HepG2 (cell line): ENCODE data around the gene RASIP1. TPM values are rescaled to one million over a fixed set of nuclear protein-coding genes. Genes with fewer than 3 reads are reported as not detected.

Experiments
- CBX1 ChIP-seq: IDR thresholded peaks from one replicate; pipeline ENCODE4 v1.6.1; 2016; ENCODE audit warnings: antibody characterized with exemption, low read depth
- CEBPZ ChIP-seq: IDR thresholded peaks from 2 replicates; pipeline ENCODE4 v1.6.1; 2012; ENCODE audit warnings: low read length, improper control_type of control experiment
- CREB1 ChIP-seq, 2 experiments: fragments of 450-650 bp in 1 of 2; IDR thresholded peaks; 2 replicates each; pipeline ENCODE4 v1.6.1; 2016 to 2017; ENCODE audit warnings: control low read depth in 1 of 2, mild to moderate bottlenecking in 1 of 2, missing compliant biosample characterization in 1 of 2, missing genetic modification characterization in 1 of 2
- ELF3 ChIP-seq: IDR thresholded peaks from 2 replicates; pipeline ENCODE4 v1.6.1; 2016; ENCODE audit warnings: missing genetic modification reagents, missing compliant biosample characterization
- FLYWCH1 ChIP-seq: sonication (generic); formaldehyde crosslinking; IDR thresholded peaks from 2 replicates; pipeline ENCODE4 v1.8.1; 2023; ENCODE audit warnings: mild to moderate bottlenecking, missing genetic modification reagents
- FOSL2 ChIP-seq: sonication (generic); formaldehyde crosslinking; IDR thresholded peaks from 2 replicates; pipeline ENCODE4 v1.4.0; 2020; ENCODE audit warnings: missing genetic modification reagents
- FOXP1 ChIP-seq, 2 experiments: fragments of 450-650 bp in 1 of 2; IDR thresholded peaks; 2 replicates each; pipeline ENCODE4 v1.6.1; 2017 to 2018; ENCODE audit warnings: antibody characterized with exemption in 1 of 2
- HNF4A ChIP-seq: sonication (generic); formaldehyde crosslinking; IDR thresholded peaks from 2 replicates; pipeline ENCODE4 v1.4.0; 2020; ENCODE audit warnings: missing genetic modification reagents
- MEF2D ChIP-seq: sonication (generic); formaldehyde crosslinking; IDR thresholded peaks from 2 replicates; pipeline ENCODE4 v1.5.1; 2020; ENCODE audit warnings: mild to moderate bottlenecking, missing genetic modification reagents
- MYNN ChIP-seq: sonication (generic); formaldehyde crosslinking; IDR thresholded peaks from 2 replicates; pipeline ENCODE4 v1.4.0; 2020; ENCODE audit warnings: mild to moderate bottlenecking, low read depth, missing genetic modification reagents
- NR2F2 ChIP-seq: IDR thresholded peaks from 2 replicates; pipeline ENCODE4 v1.6.1; 2012; ENCODE audit warnings: low read depth, inconsistent platforms, borderline replicate concordance
- SOX5 ChIP-seq: IDR thresholded peaks from 2 replicates; pipeline ENCODE4 v1.6.1; 2016; ENCODE audit warnings: borderline replicate concordance
- ZBTB25 ChIP-seq: IDR thresholded peaks from 2 replicates; pipeline ENCODE4 v1.6.1; 2018; ENCODE audit warnings: missing genetic modification reagents
- ZFX ChIP-seq: sonication (generic); formaldehyde crosslinking; IDR thresholded peaks from 2 replicates; pipeline ENCODE4 v1.4.0; 2020; ENCODE audit warnings: mild to moderate bottlenecking, low read depth, missing genetic modification reagents, moderate library complexity
- ZNF276 ChIP-seq: sonication (generic); formaldehyde crosslinking; IDR thresholded peaks from 2 replicates; pipeline ENCODE4 v1.4.0; 2020; ENCODE audit warnings: mild to moderate bottlenecking, low read depth, missing genetic modification reagents
- ZNF3 ChIP-seq: IDR thresholded peaks from 2 replicates; pipeline ENCODE4 v1.7.0; 2017; ENCODE audit warnings: inconsistent platforms
- ZNF367 ChIP-seq: sonication (generic); formaldehyde crosslinking; IDR thresholded peaks from 2 replicates; pipeline ENCODE4 v1.4.0; 2020; ENCODE audit warnings: missing genetic modification reagents, borderline replicate concordance
- polyA plus RNA-seq, 8 experiments: library from polyadenylated mRNA; depleted of rRNA in 3 of 8; stranded (reverse) in 7 of 8; unstranded in 1 of 8; fragments of >200 nt; fragmentation: Illumina TruSeq in 4 of 8; extraction: Trizol in 4 of 8; gene quantifications; 2 replicates each; pipeline versions ENCODE4 v1.2.1 to v1.2.3, GENCODE V29; 2011 to 2016; ENCODE audit warnings: low read depth in 4 of 8, missing spikeins in 1 of 8, mixed read lengths in 1 of 8; ENCODE audit not compliant: insufficient read depth in 1 of 8
- total RNA-seq, 5 experiments: library from RNA; depleted of rRNA; stranded (reverse); fragments of >200 nt; fragmentation: Illumina TruSeq; extraction: Trizol; gene quantifications; 2 replicates each; pipeline ENCODE4 v1.2.3, GENCODE V29; 2016; ENCODE audit warnings: low read depth in 1 of 5
- TF ChIP-seq, protein P1 (sequence below): sonication (generic); formaldehyde crosslinking; IDR thresholded peaks from 2 replicates; pipeline ENCODE4 v1.4.0; 2020; ENCODE audit warnings: missing genetic modification reagents

RASIP1 gene
- total and polyA plus RNA-seq, 2 of the 13 experiments (the other 11 are each of a cell fraction or from before 2014, with no cell fraction given): 0.44 to 0.58 TPM

DNA sequence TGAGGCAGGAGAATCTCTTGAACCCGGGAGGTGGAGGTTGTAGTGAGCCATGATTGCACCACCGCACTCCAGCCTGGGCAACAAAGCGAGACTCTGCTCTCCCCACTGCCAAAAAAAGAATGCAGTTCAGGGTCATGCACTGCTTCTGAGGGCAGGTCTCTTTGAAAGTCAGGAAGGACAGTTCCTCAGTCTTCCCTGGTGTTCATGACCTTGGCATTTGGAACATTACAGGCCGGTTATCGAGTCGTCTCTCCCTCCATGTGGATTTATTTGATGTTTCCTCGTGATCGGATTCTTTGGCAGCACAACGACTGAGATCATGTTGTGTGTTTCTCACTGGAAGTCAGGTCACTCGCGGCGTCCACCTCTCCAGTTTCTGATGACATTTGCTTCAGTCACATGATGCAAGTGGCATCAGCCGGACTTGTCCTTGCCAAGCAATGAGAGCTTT lies 32.1 kb upstream of the RASIP1 start (continued):
- TF ChIP-seq SOX5 (CRISPR knock-in tag) (peak; percentile 65; the same call in 1 of the 2 replicates), FOSL2 (CRISPR knock-in tag) (peak; percentile 78), CBX1 (no peak), HNF4A (CRISPR knock-in tag) (peak; percentile 86), ZNF367 (CRISPR knock-in tag) (no peak), ZFX (no peak; the same call in 1 of the 2 replicates), ZBTB25 (CRISPR knock-in tag) (no peak), FLYWCH1 (no peak), CEBPZ (no peak), FOXP1 (IDR thresholded peaks at IDR 0.05) (no peak), FOXP1 (CRISPR knock-in tag; IDR thresholded peaks at IDR 0.05) (peak; percentile 51; the same call in 1 of the 2 replicates), ZNF276 (CRISPR knock-in tag) (no peak), ZNF3 (CRISPR knock-in tag) (peak; percentile 45; the same call in 1 of the 2 replicates), MYNN (no peak), MEF2D (CRISPR knock-in tag) (peak; percentile 71; the same call in 1 of the 2 replicates), ELF3 (CRISPR knock-in tag) (peak; percentile 69), CREB1 (IDR thresholded peaks at IDR 0.05) (peak; percentile 9; the same call in 1 of the 2 replicates), CREB1 (CRISPR knock-in tag; IDR thresholded peaks at IDR 0.05) (no peak), NR2F2 (no peak)
- TF ChIP-seq, protein P1, sequence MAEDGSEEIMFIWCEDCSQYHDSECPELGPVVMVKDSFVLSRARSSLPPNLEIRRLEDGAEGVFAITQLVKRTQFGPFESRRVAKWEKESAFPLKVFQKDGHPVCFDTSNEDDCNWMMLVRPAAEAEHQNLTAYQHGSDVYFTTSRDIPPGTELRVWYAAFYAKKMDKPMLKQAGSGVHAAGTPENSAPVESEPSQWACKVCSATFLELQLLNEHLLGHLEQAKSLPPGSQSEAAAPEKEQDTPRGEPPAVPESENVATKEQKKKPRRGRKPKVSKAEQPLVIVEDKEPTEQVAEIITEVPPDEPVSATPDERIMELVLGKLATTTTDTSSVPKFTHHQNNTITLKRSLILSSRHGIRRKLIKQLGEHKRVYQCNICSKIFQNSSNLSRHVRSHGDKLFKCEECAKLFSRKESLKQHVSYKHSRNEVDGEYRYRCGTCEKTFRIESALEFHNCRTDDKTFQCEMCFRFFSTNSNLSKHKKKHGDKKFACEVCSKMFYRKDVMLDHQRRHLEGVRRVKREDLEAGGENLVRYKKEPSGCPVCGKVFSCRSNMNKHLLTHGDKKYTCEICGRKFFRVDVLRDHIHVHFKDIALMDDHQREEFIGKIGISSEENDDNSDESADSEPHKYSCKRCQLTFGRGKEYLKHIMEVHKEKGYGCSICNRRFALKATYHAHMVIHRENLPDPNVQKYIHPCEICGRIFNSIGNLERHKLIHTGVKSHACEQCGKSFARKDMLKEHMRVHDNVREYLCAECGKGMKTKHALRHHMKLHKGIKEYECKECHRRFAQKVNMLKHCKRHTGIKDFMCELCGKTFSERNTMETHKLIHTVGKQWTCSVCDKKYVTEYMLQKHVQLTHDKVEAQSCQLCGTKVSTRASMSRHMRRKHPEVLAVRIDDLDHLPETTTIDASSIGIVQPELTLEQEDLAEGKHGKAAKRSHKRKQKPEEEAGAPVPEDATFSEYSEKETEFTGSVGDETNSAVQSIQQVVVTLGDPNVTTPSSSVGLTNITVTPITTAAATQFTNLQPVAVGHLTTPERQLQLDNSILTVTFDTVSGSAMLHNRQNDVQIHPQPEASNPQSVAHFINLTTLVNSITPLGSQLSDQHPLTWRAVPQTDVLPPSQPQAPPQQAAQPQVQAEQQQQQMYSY (CRISPR knock-in tag): no peak
